GM21723 (cell line): ENCODE data around the gene SMS.

ENCODE experiments used
- ATAC-seq: cut with Tn5 transposase; IDR thresholded peaks from one replicate; pipeline ENCODE4 v1.9.1; 2021; ENCODE audit warnings: mild to moderate bottlenecking, moderate library complexity; ENCODE audit not compliant: unreplicated experiment

SMS gene

DNA sequence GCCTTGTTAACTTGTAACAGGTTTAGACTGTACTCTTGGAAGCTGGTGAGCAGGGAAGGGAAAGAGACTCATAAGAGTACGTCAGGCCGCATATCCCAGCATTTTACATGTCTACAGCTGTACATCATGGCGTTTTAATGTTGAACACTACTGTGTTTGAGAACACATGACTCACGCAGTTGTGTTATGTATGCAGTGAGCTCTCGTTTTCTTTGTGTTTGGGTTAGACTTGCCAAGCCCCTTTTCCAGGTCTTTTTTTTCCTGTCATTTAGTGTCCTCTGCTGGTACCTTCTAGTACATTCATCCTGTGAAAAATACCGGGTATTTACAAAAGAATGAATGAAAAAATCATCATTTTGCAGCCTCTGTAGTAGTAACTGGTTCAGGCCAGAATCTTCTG, 35.3 kb downstream of the SMS start:
- ATAC-seq = no peak

DNA sequence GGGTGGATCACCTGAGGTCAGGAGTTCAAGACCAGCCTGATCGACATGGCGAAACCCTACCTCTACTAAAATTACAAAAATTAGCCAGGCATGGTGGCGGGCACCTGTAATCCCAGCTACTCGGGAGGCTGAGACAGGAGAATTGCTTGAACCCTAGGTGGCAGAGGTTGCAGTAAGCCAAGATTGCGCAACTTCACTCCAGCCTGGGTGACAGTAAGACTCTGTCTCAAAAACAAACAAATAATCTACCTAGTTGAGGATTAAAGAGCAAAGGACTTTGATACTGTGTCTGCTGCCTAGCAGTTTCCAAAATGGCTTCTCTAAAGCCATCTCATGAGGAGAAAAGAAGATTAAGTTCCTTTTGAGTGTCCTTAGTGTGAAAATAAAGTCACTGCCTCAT, 37.8 kb downstream of the SMS start:
- ATAC-seq = no peak

DNA sequence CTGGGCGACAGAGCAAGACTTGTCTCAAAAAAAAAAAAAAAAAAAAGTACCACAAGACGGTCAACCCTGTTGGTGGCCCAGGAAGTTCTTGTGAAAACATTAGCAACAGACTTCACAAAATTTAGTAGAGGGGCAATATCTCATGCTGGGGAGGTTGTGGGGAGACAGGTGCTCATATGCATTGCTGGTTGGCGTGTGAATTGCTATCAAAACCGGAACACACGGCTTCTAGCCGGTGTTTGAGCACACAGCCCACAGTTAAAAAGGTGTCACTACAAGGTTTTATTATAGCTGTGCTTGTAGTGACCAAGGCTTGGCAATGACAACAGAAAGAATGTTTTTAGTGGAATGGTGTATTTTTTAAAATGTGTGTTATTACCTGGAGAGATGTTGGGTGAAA, 41.8 kb downstream of the SMS start:
- ATAC-seq = no peak

DNA sequence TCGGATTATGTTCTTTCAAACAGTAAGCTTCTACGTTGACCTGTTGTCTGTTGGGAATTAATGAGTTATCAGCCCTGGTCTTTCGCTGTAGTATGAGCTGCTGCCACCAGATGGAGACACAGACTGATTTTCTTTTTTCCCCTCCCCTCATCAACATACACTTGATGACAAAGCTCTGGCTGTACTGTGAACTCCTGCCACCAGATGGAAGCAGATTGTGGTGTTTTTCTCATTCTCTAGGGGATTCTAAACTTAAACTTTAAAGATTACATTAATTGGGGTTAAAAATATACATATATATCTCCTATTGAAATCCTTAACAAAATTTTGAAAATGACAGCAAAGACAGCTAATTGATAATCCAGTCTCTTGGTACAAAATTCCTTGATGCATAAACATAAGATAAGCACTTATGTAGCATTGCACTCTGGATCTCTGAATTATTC, 44.8 kb downstream of the SMS start:
- peak; percentile 93 for ATAC-seq

DNA sequence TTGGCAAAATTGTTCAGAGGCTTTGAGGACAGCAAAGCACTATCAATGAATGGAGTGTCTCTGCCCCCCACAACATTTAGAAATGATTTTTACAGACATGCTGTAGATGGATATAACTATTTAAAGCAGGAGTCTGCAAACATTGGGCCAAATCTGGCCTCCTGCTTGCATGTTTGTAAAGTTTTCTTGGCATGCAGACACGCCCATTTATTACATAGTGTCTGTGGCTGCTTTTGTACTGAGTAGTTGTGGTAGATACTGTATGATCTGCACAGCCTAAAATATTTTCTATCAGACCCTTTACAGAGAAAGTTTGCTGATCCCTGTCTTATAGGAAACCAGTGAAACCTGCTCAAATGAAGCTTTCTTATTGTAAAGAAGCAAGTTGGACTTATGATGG, 46.1 kb downstream of the SMS start:
- no peak for ATAC-seq

DNA sequence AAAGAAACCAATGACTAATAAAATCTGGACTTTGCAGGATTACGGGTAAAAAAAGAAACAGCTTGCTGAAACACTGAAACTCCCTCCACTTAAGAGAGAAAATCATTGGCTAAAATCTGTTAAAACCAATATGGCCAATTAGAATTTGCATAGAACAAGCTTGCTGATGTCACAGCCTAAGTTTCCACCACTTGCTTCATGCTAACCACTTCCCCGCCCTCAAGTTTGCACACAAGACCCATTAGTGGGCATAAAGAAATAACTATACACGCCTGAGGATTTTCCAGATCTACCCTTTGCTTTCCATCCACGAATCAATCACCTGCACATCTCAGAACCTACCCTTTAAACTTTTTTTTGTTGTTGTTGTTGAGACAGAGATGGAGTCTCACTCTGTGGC, 48.9 kb downstream of the SMS start:
- ATAC-seq = peak; percentile 35

DNA sequence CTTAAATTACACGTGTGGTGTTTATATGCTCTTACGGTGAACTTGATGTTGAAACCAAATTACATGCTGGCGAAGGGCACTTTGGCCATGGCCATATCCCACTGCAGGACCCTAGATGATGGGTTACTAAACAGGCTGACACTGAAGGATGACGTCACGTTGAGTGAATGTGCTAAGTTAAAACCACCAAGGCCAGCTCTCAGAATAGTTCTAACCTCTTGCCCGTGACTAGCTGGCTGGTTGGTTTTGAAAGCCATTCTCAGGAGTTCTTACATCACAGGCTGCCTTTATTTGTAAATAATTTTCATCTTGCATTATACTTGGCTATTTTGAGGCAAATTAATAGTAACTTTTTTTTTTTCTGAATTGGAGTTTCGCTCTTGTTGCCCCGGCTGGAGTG, 50.3 kb downstream of the SMS start:
- no peak for ATAC-seq

DNA sequence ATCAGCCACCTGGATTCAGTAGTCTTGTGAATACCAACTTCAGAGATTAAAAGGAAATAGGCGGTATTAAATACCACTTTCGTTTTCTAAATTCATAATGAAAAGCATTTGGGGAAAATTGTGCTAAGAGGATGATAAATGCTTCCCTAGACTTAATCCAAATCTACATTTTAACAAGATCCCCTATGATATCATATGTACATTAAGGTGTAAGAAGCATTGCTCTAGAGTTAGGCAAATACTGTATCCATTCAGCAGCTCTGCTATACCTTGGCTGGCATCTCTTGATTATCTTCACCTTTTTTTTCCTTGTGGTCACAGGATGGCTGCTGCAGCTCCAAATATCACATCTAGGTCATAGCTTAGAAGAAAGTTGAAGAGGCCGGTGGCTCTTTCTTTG, 51.0 kb downstream of the SMS start:
- ATAC-seq = no peak

DNA sequence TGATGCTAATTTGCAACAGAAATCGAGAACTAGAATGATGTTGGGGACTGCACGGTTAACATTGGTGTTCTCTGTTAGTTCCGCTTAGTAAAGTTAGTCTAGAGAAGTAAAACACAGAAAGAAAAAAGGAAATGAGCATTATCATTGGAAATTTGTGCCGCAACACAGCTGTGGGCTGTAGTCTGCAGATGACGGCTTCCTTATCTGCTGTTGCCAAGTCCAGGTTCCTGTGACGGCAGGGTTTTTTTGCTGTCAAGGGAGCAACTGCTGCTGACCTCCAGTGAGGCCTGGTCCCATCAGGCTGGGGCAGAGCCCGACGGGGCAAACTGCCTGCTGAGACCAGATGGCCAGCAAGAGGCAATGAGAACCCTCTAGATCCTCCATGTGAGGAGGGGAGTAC, 52.8 kb downstream of the SMS start:
- ATAC-seq = peak; percentile 79

DNA sequence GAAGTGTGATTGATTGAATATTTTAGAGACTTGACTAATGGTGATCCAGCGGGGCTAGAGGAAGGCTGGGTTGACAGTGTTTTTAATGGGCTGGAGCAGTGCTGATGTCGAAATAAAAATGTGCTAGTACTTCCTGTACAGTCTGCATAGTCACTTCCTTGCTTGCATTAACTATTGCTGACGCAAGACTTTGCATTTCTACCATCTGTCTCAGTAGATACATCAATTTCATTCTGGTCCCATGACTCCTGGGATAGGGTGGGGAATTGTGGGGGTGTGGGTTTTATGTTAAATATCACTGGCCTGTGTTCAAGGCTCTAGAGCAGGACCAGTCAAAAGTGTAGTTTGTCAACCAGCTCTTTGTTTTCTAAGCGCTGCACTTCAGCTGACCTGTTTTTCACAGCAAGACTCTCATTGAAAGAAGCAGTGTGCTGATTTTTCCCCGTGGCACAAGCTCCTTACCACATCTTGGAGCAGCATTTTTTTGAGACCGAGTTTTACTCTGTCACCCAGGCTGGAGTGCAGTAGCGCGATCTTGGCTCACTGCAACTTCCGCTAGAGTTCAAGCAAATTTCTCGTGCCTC, 56.5 kb downstream of the SMS start:
- no peak for ATAC-seq

DNA sequence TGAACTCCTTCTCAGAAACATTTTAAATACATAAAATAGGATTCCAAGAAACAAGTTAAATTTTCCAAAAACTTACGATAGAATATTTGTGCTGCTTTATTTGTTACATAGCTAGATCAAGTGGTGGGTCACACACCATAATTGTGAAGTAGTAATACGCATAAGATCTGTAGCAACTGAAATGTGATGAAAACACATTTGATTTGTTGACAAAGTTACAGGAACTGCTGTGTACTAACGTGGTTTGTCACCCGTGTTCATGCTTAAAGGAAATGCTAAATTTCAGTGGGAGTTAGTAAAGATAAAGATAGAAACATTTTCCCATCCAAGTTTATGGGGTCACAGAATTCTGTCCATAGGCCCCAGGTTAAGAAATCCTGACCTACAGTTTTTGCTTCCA, 57.5 kb downstream of the SMS start:
- no peak for ATAC-seq

DNA sequence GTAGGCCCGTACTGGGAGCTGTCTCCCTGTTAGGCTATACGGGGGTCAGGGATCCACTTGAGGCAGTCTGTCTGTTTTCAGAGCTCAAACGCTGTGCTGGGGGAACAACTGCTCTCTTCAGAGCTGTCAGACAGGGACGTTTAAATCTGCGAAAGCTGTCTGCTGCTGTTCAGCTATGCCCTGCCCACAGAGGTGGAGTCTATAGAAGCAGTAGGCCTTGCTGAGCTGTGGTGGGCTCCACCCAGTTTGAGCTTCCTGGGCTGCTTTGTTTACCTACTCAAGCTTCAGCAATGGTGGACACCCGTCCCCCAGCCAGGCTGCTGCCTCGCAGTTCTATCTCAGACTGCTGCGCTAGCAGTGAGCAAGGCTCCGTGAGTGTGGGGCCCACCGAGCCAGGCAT, 64.4 kb downstream of the SMS start:
- no peak for ATAC-seq

DNA sequence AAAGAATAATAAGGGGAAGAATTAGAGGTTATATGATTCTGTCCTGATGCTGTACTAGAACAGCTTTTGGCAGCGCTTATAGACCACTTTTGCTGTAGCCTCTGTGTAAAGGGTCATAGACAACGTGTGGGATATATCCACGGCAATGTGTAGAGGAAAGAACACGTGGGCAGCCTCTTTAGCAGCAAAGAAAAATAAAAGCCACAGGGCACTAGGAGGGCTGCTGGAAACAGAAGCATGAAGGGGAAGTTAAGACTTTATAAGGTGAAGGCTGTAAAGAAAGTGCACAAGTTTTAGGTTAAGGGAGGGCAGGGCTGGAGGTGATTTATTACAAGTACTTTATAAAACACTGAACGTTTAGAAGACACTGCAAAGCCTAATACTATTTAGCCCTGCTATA, 71.5 kb downstream of the SMS start:
- ATAC-seq = no peak

DNA sequence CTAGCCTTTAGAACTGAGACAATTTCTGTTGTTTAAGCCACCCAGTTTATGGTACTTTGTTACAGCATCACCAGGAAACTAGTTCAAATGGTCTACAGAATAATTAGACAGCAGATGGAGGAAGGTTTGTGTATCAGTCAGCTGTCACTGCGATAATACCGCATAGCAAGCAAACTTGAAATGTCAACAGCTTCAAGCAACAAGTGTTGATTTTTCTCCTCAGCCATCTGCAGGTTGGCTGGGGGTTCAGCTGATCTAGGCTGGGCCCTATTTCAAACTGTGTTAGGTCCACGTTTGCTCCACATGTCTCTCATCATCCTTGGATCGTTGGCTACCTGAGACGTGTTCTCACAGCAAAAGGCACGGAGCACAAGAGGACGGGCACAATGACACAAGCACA, 72.4 kb downstream of the SMS start:
- no peak for ATAC-seq

DNA sequence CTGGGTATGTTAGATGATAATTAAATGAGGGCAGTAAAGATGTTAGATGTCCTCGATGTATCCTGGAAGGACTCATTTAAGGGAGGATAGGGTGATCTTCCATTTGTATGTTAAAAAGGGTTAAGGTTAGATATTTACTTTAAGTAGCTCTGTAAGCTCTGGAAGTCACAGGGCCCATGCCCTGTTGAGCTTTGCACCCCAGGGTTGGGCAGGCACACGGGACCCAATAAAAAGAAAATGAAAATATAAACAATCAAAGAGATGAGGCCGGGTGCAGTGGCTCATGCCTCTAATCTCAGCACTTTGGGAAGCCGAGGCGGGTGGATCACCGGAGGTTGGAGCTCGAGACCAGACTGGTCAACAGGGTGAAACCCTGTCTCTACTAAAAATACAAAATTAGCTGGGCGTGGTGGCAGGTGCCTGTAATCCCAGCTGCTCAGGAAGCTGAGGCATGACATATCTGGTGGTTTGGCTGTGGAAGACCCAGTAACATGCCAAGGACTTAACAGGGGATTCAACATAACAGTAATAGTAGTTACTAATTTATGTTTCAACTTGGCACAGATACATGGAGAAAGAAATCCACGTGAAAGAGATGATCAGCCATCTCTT, 74.7 kb downstream of the SMS start:
- ATAC-seq = no peak

DNA sequence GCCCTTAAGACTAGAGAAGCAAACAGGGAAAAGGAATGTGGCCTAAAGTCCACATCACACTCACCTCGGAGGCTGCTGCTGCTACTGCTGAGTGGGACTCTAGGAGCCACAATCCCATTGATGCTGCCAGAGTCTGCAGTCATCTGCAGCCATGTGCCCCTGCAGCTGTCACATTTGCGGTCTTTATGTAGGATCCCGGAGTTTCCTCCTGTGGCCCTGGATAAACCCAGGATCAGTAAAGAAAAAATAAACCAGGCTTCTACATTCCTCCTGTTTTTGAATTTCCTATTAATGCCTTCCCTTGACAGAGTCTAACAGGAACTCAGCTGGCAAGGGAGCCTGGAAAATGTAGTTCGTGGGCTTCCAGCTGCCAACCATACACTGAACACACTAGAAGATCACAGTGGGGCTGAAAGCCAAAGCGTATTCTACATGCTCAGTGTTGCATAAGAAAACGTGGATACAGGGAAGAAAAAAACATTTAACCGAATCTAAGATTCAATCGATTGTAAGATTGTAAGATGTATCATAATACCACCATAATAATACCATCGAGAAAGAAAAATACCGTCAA, 81.3 kb downstream of the SMS start:
- no peak for ATAC-seq

DNA sequence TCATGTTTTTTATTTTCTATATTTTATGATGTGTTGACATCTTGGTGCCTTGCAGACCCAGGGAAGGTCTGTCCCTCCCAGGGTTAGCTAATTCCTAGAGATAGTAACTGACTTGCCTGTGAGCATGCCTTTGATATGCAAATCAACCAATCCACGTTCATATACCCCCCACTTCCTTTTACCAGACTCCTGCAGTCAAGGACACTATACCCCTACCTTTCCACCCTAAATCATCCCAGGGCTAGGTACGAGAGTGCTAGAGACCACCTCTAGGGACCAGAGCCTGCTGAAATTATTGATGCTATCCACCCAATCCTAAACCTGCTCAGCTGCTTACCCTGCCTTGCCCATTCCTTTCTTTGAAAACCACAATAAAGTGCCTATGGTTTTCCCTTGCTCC, 84.1 kb downstream of the SMS start:
- no peak for ATAC-seq

DNA sequence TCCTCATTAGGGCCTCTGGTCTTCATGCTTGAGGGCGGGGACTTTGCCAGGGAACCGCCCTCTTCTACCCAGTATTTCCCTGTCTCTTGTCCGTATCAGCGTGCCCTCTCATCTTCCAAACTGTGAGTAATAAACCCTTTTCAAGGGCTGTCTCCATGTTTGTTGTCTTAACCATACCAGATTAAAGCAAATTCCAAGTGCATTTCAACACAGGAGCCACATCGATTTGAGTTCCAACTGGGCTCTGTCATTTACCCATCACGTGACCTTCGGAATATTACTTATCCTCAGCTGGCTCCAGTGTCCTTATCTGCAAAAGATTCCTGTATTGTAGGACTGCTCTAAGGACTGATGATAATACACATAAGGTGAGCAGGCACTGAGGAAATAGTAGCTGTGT, 85.2 kb downstream of the SMS start:
- ATAC-seq = no peak

DNA sequence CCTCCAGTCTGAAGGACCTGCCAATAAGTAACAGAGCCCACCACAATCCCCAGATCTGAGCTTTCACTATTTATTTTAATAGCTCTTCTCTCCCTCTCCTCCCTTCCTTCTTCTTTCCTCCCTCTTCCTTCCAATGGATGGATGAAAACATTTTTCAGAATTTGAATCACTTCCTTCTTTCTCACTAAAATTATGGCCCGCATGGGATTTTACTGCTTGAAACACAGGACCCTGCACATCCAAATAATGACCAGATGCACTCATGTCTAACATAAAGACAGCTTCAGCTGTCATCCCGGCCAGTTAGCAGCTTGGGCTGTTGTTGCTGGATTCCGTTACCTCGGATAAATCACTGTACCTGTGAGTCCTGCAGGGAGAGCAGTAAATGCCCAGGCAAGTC, 86.2 kb downstream of the SMS start:
- ATAC-seq = no peak

DNA sequence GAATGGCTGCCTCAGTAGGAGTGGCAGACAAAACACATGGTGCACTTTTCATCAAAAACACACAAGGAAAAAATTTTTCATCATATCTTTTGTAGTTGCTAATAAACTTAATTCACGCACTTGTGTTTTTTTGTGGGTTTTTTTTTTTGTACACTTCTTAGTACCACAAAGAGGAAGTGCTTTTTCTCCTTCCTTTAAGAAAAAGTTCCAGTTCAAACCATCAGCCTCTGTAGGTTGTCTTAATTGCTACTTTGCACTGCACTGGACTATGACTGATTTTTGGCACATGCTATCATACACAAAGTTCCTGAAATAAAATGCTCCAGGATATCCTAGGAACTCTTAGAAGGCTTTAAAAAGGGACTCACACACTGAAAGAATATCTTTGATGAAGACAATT, 91.6 kb downstream of the SMS start, which contains the start of gene PHEX:
Gene PHEX, plus strand, starts transcription at position 242 of the 400 bp plus-strand sequence. CDS start 681 bp downstream, outside the sequence.
- ATAC-seq = no peak

DNA sequence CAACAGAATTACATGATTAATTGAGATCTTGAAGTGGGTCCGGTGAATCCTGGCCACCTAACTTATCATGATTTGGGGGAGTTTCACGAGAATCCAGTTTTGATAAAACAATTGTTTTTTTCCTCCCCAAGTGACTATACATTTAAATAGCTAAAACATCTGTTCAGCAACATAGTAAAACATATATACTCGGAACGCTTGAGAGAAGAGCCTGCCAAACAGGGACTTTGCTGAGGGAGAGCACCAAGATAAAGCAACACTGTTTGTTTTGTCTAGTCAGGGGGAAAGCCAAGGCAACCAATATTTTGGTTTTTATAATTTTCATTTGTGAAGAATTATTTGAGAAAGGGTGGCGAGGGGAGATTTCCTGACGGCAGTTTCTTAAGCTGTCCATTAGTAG, 92.0 kb downstream of the SMS start:
- ATAC-seq = no peak

DNA sequence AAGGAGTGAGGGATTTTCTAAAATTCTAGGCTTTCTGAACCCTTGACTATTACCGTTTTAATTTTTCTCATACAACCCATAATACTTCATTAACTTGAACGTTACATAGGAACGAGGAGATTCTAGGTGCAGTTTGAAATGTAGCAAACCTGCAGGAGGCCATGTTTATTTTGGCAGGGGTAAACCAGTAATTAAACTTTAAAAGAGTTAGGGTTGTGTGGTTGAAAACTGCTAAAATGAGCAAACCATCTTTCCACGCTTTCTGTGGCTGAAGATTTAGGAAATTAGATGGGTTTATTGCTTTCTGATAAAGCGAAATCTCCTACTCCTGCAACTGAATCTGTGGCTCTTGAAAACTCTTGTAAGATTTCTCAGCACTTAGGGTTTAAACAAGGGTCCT, 93.3 kb downstream of the SMS start:
- no peak for ATAC-seq

DNA sequence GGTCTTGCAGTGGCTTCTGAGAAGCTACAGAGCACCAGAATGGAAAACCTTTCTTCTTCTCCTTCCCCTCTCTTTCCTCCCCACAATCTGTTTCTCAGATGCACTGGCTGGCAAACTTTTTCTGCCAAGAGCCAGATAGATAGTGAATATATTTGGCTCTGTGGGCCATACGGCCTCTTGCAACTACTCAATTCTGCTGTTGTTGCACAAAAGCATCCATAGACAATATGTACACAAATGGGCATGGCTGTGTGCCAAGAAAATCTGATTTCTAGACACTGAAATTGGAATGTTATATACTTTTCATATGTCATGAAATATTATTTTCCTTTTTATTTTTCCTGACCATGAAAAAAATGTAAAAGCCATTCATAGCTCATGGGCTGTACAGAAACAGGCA, 94.7 kb downstream of the SMS start:
- ATAC-seq = no peak
